GM11168 (cell line): Measurements from ENCODE around the gene TMEM150B.

Source experiments
- in situ Hi-C: fragments of 300-500 bp; cut with MboI; formaldehyde crosslinking; loops from one replicate; pipeline ENCODE4 v1.12.0; 2022; ENCODE audit warnings: low sequenced_read_pairs; ENCODE audit not compliant: unreplicated experiment

The TMEM150B gene

GRCh38 chr19:55355213-55355821 is 30.2 kb upstream of the TMEM150B start:
- in situ Hi-C loops, result no loop called here

GRCh38 chr19:55354698-55355212 is 29.6 kb upstream of the TMEM150B start, which contains the start of gene COX6B2:
COX6B2 (minus strand) TSS chr19:55354719; CDS start chr19:55354521, 198 bp downstream.
- in situ Hi-C loops, result no loop called here

DNA sequence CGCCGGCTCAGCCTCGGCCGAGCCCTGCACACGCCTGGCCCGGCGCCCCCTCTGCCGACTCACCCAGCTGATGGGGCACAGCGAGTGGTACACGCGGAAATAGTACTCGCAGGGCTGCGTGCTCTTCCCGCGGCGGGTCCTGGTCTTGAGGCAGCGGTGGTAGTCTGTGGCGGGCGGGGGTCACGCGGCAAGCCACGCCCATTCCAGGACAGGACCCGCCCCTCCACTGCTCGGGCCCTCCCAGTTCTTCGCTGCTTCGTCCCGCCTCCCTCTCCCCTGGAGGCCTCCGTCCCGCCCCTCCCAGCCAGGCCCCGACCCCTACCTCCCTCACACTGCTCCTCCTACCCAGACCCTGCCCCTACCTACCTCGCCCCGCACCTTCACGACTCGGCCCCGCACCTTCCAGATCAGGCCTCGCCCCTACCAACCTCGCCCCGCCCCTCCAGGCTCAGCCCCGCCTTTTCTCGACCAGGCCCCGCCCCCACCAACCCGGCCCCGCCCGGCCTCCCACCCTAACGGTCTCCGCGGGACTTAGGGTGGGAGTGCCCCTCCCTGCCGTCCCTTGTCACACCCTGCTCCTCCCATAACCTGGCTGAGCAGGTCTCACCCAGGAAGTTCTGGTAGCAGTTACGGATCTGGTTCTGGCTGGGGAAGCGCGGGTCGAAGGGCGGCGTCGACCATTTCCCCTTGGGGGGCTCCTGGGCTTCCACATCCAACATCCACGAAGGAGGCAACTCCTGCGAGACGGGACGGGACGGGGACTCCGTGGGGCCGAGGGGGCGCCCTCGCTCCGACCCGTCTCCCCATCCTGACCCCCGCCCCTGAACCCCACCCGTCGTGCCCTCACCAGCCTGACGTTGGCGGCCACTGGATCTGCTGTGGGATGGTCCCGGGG is 28.9 kb upstream of the TMEM150B start:
- in situ Hi-C loops, result no loop called here

- in situ Hi-C loops, result no loop called here
These were observed 28.2 kb upstream of the TMEM150B start for GRCh38 chr19:55353356-55353802.

DNA sequence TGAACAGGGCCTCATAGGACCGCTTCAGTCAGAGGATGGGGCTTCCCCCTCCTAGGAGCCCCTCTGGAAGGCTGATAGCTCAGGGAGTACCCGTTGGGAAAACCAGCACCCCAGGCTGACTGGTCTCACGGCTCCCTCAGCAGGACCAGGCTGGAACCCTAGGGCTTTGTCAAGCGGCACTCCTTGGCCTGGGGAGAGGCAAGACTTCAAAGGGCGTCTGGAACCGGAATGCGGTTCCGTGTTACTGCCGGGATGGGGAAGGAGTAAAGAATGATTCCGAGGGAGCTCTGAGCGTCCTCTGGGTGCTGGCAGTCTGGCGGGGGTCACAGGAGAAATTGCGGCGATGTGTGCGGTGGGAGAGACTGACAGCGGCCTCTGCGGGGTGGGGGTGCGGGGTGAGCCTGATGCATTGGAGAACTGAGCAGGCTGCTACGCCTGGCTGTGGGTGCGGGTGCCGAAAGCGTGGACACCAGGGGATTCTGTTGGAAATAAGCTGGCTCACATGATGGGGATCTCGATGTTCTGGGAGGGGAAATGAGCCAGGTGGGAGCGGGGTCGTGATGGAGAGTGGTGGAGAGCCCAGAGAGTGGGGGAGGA is 27.5 kb upstream of the TMEM150B start:
- in situ Hi-C loops, result no loop called here

DNA sequence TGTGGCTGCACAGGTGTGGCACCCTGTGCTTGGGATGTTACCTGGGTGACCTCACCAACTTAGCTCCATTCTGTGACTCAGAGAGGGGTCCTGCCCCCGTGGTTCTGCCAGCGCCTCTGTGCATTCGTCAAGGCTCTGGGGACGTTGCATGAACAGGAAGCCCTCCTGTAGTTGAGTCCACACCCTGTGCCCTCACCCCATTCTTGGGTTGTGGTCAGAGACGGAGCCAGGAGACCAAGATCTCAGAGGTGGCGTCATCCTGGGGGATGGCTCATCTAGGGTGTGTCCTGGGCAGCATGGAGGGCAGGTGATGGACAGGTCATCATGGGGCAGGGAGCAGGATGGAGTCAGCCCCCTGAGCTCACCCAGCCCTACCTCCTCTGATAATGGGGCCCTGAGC is 26.9 kb upstream of the TMEM150B start:
- in situ Hi-C loops, result no loop called here

DNA sequence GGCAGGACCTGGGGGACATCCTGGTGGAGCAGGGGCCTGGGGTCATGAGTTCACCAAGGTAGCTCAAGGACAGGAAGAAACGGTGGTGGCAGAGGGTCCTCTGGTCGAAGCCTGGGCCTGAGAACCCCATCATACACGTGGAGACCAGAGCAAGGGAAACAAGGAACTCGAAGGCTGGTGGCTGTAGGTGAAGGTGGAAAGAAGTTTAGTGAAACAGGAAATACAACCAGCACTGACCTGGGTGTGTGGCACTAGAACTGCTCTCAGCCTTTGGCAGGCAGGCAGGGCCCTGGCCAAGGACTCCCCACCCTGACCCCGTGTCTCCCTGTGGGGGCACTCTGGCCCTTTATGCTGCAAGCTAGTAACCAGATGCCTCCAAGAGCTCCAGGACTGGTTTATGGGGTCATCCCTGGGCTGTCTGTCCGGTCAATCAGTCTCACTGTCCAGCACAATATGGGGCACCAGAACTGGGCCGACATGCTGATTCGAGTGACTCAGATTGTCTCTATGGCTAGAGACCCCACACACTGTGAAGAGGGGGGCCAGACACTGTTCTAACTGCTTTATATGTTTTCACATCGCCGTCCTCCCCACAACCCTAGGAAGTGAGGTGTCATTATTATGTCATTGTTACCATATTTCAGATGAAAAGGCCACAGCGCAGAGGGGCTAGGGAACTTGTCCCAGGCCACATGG is 25.6 kb upstream of the TMEM150B start:
- in situ Hi-C loops, result no loop called here

GRCh38 chr19:55348317-55349034 is 23.3 kb upstream of the TMEM150B start:
- in situ Hi-C loops, result no loop called here

DNA sequence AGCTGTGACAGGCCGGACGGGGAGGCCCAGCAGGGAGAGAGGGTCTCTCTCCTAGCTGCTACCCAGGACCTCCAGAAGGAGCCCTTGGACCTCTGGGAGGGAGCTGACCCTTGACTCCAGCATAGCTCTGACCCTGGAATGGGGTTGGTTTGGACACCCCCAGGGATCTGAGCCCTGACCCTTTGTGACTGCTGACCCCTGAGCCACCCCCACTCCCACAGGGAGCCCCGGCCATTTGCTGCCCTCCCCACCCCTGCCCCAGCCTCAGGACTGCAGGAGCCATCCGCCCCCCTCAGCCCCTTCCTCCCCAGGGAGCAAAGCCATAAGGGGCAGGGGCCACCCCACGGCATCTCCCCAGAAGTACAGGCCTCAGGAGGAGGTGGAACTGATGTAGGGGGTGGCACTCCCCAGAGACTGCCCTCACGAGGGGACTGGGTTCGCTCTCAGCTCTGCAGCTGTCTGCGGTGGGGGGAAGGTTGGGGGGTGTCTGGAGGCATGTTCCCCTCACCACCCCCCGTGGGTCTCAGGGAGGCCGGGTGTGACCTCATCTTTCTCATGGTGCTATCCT is 22.4 kb upstream of the TMEM150B start:
- in situ Hi-C loops, result no loop called here

DNA sequence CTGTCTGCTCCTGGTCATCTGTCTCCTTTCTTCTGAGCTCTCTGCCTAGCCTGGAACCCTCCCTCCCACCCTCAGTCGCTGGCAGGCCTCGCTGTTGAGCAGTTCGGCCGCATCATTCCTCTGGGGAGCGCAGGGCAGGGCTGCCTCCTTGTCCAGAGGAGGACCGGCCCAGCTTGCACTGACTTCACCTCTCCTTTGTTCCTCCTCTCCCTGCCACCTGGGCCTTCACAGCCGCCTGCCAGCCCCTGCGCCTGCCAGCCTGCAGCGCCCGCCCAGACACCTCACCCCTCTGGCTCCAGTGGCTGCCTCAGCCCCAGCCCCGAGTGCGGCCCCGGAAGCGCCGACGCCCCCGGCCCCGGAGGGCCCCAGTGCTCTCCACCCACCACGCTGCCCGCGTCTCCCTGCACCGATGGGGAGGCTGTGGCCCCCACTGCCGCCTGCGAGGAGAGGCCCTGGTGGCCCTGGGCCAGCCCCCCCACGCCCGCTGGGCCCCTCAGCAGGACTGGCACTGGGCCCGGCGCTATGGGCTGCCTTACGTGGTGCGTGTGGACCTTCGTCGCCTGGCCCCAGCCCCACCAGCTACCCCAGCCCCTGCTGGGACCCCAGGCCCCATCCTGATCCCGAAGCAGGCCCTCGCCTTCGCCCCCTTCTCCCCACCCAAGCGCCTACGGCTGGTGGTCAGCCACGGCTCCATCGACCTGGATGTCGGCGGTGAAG is 21.7 kb upstream of the TMEM150B start:
- in situ Hi-C loops, result no loop called here

- in situ Hi-C loops, result no loop called here
These were observed 20.9 kb upstream of the TMEM150B start for GRCh38 chr19:55345818-55346724.

GRCh38 chr19:55345101-55345817 is 20.1 kb upstream of the TMEM150B start:
- in situ Hi-C loops, result no loop called here

- in situ Hi-C loops, result loop anchor here (5.0 kb wide), 1 partner anchor 33 kb away; the partner anchor contains the start of gene TMEM190
These were observed 19.3 kb upstream of the TMEM150B start for GRCh38 chr19:55344444-55344843.

- in situ Hi-C loops, result loop anchor here (5.0 kb wide), 1 partner anchor 35 kb away; the partner anchor contains the start of gene TMEM190
These were observed 16.7 kb upstream of the TMEM150B start for GRCh38 chr19:55341595-55342531.

DNA sequence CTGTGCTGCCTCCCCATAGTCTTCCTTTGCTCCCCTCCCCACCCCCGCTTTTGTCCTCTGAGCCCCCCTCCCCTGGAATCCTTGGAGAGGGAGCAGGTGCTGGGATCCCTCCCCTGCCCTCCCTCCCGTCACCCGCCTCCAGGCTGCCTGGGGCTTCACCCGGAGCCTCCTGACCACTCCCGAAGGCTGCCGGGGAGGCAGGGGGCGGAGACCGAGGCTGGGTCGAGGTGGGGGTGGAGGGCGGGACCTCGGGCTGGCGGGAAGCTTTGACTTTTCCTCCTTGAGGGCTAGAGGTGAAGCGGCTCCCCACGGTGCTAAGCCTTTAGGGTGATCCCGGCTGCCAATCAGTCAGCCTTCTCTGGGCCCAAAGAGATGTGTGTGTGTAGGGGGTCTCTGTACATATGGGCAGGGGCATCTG is 16.0 kb upstream of the TMEM150B start:
- in situ Hi-C loops, result loop anchor here (5.0 kb wide), 1 partner anchor 36 kb away; the partner anchor contains the start of gene TMEM190

DNA sequence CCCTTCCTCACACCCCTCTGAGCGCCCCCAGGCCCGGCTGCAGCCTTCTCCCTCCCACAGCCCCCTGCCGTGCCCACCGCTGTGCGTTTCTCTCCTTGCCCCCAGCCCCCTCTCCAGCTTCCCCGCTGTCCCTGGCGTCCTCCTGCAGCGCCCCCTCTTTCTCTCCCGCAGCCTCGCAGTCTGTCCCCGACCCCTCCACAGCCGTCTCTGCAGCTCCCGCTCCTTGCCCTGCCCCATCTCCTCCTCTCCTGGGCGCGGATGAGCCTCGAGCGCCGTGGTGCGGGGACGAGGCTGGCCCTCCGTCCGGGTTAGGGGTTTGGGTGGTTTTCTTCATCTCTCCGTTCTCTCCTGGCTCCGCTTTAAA is 15.6 kb upstream of the TMEM150B start:
- in situ Hi-C loops, result loop anchor here (5.0 kb wide), 1 partner anchor 37 kb away; the partner anchor contains the start of gene TMEM190
